GM12878 (cell line): Measurements from ENCODE around the gene BCAR3. TPM values are rescaled to one million over a fixed set of nuclear protein-coding genes. Genes with fewer than 3 reads are reported as not detected.

ENCODE experiments used
- ATAC-seq: fragments of 200-7000 bp; cut with Tn5 transposase; 3 replicates; pipeline ENCODE4 v1.9.1; 2020; ENCODE audit warnings: mild to moderate bottlenecking, moderate library complexity
- BruUV-seq: library from RNA; stranded (reverse); fragments of 400-500 nt; replicated peaks from 2 replicates; lab custom pipeline; 2021; lab: Mats Ljungman, UMichigan
- CTCF ChIA-PET: fragments of 300-600 bp; sonication (Branson Sonifier 250); formaldehyde crosslinking; extraction: SDS; loops from one replicate; lab custom pipeline; 2021; ENCODE audit warnings: inconsistent platforms; lab: Yijun Ruan, JAX
- POLR2A ChIA-PET: fragments of 350-600 bp; formaldehyde crosslinking; extraction: SDS; loops from one replicate; lab custom pipeline; 2021; ENCODE audit warnings: inconsistent platforms; lab: Charles Lee
- RAD21 ChIA-PET: fragments of 300-600 bp; sonication (Branson Sonifier 250); formaldehyde crosslinking; loops from one replicate; lab custom pipeline; 2023; ENCODE audit warnings: antibody characterized with exemption; ENCODE audit not compliant: unreplicated experiment; lab: Charles Lee
- SMC1A ChIA-PET: fragments of 300-600 bp; sonication (Branson Sonifier 250); formaldehyde crosslinking; loops from one replicate; lab custom pipeline; 2023; ENCODE audit not compliant: unreplicated experiment, uncharacterized antibody; lab: Charles Lee
- DNase-seq: peaks from one replicate; pipeline ENCODE4 v3.0.0-alpha.2; 2011; ENCODE audit warnings: low read depth, low spot score
- FAIRE-seq: peaks from 3 replicates; lab custom pipeline; 2011; peaks lifted over from hg19 to GRCh38; lab: Jason Lieb, UNC
- H2AFZ ChIP-seq: 2 replicates; pipeline ENCODE4 v1.6.0; 2011; ENCODE audit warnings: low read depth, low read length, control low read depth; ENCODE audit not compliant: control insufficient read depth
- H3K27ac ChIP-seq: 2 replicates; pipeline ENCODE4 v1.5.1; 2011; ENCODE audit warnings: control low read depth; ENCODE audit not compliant: control insufficient read depth, insufficient read depth
- H3K27me3 ChIP-seq, 2 experiments: replicated peaks in 1 of 2; 2 replicates each; pipeline versions ENCODE4 v1.6.0 to v1.6.1; 2011; ENCODE audit warnings: low read length in 1 of 2; ENCODE audit not compliant: control insufficient read depth in 2 of 2, insufficient read depth in 2 of 2
- H3K36me3 ChIP-seq, 2 experiments: 2 replicates each; pipeline ENCODE4 v1.5.1; 2011; ENCODE audit warnings: low read length in 1 of 2; ENCODE audit not compliant: control insufficient read depth in 2 of 2, insufficient read depth in 2 of 2
- H3K4me1 ChIP-seq: 2 replicates; pipeline ENCODE4 v1.6.1; 2011; ENCODE audit warnings: mild to moderate bottlenecking, low read length, moderate library complexity, mixed read lengths; ENCODE audit not compliant: control insufficient read depth, insufficient read depth
- H3K4me2 ChIP-seq: 2 replicates; pipeline ENCODE4 v1.6.0; 2011; ENCODE audit warnings: control low read depth; ENCODE audit not compliant: control insufficient read depth, insufficient read depth
- H3K4me3 ChIP-seq: fragments of 200-600 bp; sonication (generic); 2 replicates; pipeline ENCODE4 v1.5.1; 2016
- H3K79me2 ChIP-seq: 2 replicates; pipeline ENCODE4 v1.6.0; 2011; ENCODE audit warnings: low read length; ENCODE audit not compliant: control insufficient read depth, insufficient read depth
- H3K9ac ChIP-seq: 2 replicates; pipeline ENCODE4 v1.8.0; 2011; ENCODE audit warnings: low read length, control low read depth, mixed read lengths; ENCODE audit not compliant: control insufficient read depth, insufficient read depth
- H3K9me3 ChIP-seq: replicated peaks from 3 replicates; pipeline ENCODE4 v1.5.1; 2011; ENCODE audit warnings: mild to moderate bottlenecking, low read length; ENCODE audit not compliant: control insufficient read depth, insufficient read depth
- H4K20me1 ChIP-seq: 2 replicates; pipeline ENCODE4 v1.6.0; 2011; ENCODE audit not compliant: control insufficient read depth, insufficient read depth
- BCL11A ChIP-seq: IDR thresholded peaks from 2 replicates; pipeline ENCODE4 v1.6.1; 2011; ENCODE audit warnings: low read depth, low read length
- CBX5 ChIP-seq: sonication (generic); IDR thresholded peaks from 2 replicates; pipeline ENCODE4 v1.6.1; 2016; ENCODE audit warnings: low read depth, moderate library complexity, mild to moderate bottlenecking, inconsistent platforms
- JUND ChIP-seq: IDR thresholded peaks from 2 replicates; pipeline ENCODE4 v1.6.1; 2012; ENCODE audit warnings: low read depth, mild to moderate bottlenecking, low read length, improper control_type of control experiment, moderate library complexity
- SPI1 ChIP-seq: IDR thresholded peaks from 2 replicates; pipeline ENCODE4 v1.6.1; 2011; ENCODE audit warnings: low read depth, mild to moderate bottlenecking, low read length, moderate library complexity, borderline replicate concordance; ENCODE audit not compliant: insufficient read depth
- ZNF274 ChIP-seq: IDR thresholded peaks from one replicate; pipeline ENCODE4 v1.8.0; 2011; ENCODE audit not compliant: insufficient read length, insufficient read depth
- WGBS: methylation state at CpG from one replicate; pipeline ENCODE4 v1.1.6; 2016; ENCODE audit warnings: low lambda C conversion rate; ENCODE audit not compliant: insufficient replicate concordance, insufficient coverage; ENCODE audit errors: missing lambda C conversion rate; 5-methylcytosine and 5-hydroxymethylcytosine counted together
- in situ Hi-C: fragments of 300-500 bp; cut with MboI; formaldehyde crosslinking; loops from 9 replicates; pipeline ENCODE4 v1.14.3; 2018; ENCODE audit warnings: mixed read lengths
- intact Hi-C: fragments of 100-400 bp; cut with micrococcal nuclease; formaldehyde crosslinking; loops from one replicate; pipeline ENCODE4 v1.14.2; 2022; ENCODE audit not compliant: unreplicated experiment
- polyA plus RNA-seq, 11 experiments: library from polyadenylated mRNA; depleted of rRNA in 4 of 11; unstranded in 6 of 11; stranded (reverse) in 5 of 11; fragments of >200 nt; fragmentation: Nextera tagmentation in 4 of 11; fragmentation: Illumina TruSeq in 1 of 11; extraction: Ambion mirVana in 4 of 11; extraction: Trizol in 1 of 11; gene quantifications; 1 replicate in 1 of 11; 2 replicates in 10 of 11; pipeline versions ENCODE4 v1.2.1 to v1.2.3, GENCODE V29; 2011 to 2016; ENCODE audit warnings: inconsistent platforms in 2 of 11, missing spikeins in 2 of 11, low read depth in 1 of 11
- total RNA-seq, 4 experiments: library from RNA; depleted of rRNA in 3 of 4; stranded (reverse); fragments of >200 nt in 3 of 4; fragmentation: Illumina TruSeq in 1 of 4; extraction: Trizol in 1 of 4; gene quantifications; 2 replicates each; pipeline versions ENCODE4 v1.2.1 to v1.2.3, GENCODE V29; 2013 to 2021
- TF ChIP-seq, protein P1 (sequence below): fragments of 450-650 bp; IDR thresholded peaks from 2 replicates; pipeline ENCODE4 v1.6.1; 2018; ENCODE audit warnings: mild to moderate bottlenecking, low read depth, moderate library complexity; ENCODE audit not compliant: partially characterized antibody
- TF ChIP-seq, protein P2 (sequence below): fragments of 450-650 bp; conservative IDR thresholded peaks from 2 replicates; pipeline ENCODE4 v1.6.1; 2017; ENCODE audit warnings: mild to moderate bottlenecking, moderate library complexity

BCAR3 gene
- total and polyA plus RNA-seq, 10 of the 15 experiments (the other 5 are each of a cell fraction or from before 2014, with no cell fraction given): 1.3 to 6.6 (median 1.8) TPM

DNA sequence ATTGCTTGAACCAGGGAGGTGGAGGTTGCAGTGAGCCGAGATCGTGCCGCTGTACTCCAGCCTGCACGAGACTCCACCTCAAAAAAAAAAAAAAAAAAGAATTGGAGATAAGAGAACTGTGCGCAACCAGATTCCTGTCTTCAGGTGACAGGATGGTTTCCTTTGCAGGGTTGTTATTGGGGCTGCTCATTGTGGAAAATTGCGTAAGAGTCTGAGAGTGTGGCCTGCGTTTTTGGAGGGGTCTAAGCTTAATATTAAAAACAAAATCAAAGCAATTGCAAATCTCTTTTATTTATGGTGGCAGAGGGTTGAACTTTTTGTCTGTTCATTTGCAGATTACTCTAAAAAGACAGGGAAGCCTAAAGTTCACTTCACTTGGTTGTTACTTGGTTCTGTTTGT, 36.0 kb upstream of the BCAR3 start (continued):
- TF ChIP-seq, protein P1, sequence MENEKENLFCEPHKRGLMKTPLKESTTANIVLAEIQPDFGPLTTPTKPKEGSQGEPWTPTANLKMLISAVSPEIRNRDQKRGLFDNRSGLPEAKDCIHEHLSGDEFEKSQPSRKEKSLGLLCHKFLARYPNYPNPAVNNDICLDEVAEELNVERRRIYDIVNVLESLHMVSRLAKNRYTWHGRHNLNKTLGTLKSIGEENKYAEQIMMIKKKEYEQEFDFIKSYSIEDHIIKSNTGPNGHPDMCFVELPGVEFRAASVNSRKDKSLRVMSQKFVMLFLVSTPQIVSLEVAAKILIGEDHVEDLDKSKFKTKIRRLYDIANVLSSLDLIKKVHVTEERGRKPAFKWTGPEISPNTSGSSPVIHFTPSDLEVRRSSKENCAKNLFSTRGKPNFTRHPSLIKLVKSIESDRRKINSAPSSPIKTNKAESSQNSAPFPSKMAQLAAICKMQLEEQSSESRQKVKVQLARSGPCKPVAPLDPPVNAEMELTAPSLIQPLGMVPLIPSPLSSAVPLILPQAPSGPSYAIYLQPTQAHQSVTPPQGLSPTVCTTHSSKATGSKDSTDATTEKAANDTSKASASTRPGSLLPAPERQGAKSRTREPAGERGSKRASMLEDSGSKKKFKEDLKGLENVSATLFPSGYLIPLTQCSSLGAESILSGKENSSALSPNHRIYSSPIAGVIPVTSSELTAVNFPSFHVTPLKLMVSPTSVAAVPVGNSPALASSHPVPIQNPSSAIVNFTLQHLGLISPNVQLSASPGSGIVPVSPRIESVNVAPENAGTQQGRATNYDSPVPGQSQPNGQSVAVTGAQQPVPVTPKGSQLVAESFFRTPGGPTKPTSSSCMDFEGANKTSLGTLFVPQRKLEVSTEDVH: no peak
- TF ChIP-seq BCL11A (no peak), ZNF274 (no peak), JUND (no peak)
- TF ChIP-seq, all 136 proteins: peak for 0

DNA sequence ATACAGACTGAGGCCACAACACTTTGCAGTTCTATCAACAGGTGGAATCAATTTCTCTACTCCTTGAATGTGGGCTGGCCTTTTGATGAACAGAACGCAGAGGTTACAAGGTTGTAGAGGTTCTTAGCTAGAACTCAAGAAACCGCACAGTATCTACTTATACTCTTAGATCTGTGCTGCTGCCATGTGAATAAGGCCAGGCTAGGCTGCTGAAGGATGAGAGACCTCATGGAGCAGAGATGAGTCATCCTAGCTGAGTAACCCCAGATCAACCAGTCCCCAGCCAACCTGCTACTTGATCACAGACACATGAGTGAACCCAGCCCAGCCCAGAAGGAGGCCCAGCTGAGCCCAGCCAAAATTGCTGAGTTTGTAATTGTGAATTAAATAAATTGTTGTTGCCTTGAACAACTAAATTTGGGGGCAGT, 35.3 kb upstream of the BCAR3 start:
- in situ Hi-C loops (no loop called here), intact Hi-C loops (no loop called here)
- WGBS: 96% methylated on average over 2 of the region's 2 CpGs
- Histone ChIP-seq H3K27me3 (no peaks in the 10 kb centered on the region), H3K79me2 (no peaks in the 10 kb centered on the region), H4K20me1 (no peaks in the 10 kb centered on the region), H2AFZ (no peak overlapping the region), H3K9me3 (no peaks in the 10 kb centered on the region; the same call in 2 of the 3 replicates), H3K27ac (no peak overlapping the region), H3K4me3 (no peak overlapping the region), H3K9ac (no peak overlapping the region), H3K36me3 (no peaks in the 10 kb centered on the region), H3K4me2 (no peak overlapping the region), H3K4me1 (peaks cover 29% of the 10 kb centered on the region)
- SMC1A ChIA-PET: interaction anchor here (0.9 to 9.8 kb wide), 15 partner anchors 9 to 101 kb away, joined by 3 to 137 read pairs (median 12); no protein-coding TSS in a partner anchor
- CTCF ChIA-PET: interaction anchor here (1.1 to 6.6 kb wide), 8 partner anchors 13 to 96 kb away, joined by 3 to 49 read pairs (median 8); no protein-coding TSS in a partner anchor
- no peak for TF ChIP-seq SPI1
- TF ChIP-seq CBX5: 0 out of 2 replicates have a peak, but pooled peaks have one; percentile 66
- TF ChIP-seq, protein P2, sequence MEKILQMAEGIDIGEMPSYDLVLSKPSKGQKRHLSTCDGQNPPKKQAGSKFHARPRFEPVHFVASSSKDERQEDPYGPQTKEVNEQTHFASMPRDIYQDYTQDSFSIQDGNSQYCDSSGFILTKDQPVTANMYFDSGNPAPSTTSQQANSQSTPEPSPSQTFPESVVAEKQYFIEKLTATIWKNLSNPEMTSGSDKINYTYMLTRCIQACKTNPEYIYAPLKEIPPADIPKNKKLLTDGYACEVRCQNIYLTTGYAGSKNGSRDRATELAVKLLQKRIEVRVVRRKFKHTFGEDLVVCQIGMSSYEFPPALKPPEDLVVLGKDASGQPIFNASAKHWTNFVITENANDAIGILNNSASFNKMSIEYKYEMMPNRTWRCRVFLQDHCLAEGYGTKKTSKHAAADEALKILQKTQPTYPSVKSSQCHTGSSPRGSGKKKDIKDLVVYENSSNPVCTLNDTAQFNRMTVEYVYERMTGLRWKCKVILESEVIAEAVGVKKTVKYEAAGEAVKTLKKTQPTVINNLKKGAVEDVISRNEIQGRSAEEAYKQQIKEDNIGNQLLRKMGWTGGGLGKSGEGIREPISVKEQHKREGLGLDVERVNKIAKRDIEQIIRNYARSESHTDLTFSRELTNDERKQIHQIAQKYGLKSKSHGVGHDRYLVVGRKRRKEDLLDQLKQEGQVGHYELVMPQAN: no peak
- DNase-seq: no peak
- BruUV-seq: no TSS peak
- RAD21 ChIA-PET: interaction anchor here (0.8 to 5.2 kb wide), 8 partner anchors 9 to 96 kb away, joined by 3 to 42 read pairs (median 8); no protein-coding TSS in a partner anchor
- POLR2A ChIA-PET: interaction anchor here (0.7 to 5.8 kb wide), 8 partner anchors 9 to 129 kb away, joined by 3 to 25 read pairs (median 4); no protein-coding TSS in a partner anchor
- peak; percentile 40 for ATAC-seq
- no peak for FAIRE-seq
